AG08396 (cell line): ENCODE data around the gene GNB3.
A peak's percentile ranks its signal among the peaks of the same experiment; 100 is the strongest.
"Not testable (repeated sequence)": the region's sequence is repeated elsewhere in the genome, so short reads cannot be mapped to it uniquely, and the experiment has no call there.

Source experiments
- DNase-seq: peaks from one replicate; pipeline ENCODE4 v3.0.0; 2012; ENCODE audit warnings: low spot score, mixed read lengths

The GNB3 gene

GRCh38 chr12:6883683-6884082, 43.0 kb downstream of the GNB3 start:
- no peak for DNase-seq

- no peak for DNase-seq
Observed at GRCh38 chr12:6884539-6884938, 43.8 kb downstream of the GNB3 start.

- not testable (repeated sequence) for DNase-seq
Observed at GRCh38 chr12:6886206-6886999, 45.7 kb downstream of the GNB3 start.

- no peak for DNase-seq
Observed at GRCh38 chr12:6887460-6887859, 46.7 kb downstream of the GNB3 start.

GRCh38 chr12:6888360-6888759, 47.6 kb downstream of the GNB3 start:
- no peak for DNase-seq

GRCh38 chr12:6888794-6889193, 48.1 kb downstream of the GNB3 start:
- not testable (repeated sequence) for DNase-seq

- not testable (repeated sequence) for DNase-seq
Observed at GRCh38 chr12:6889775-6890573, 49.2 kb downstream of the GNB3 start.

GRCh38 chr12:6890789-6891645, 50.3 kb downstream of the GNB3 start:
- peak; percentile 98 for DNase-seq

- DNase-seq: no peak
Observed at GRCh38 chr12:6891646-6892001, 50.9 kb downstream of the GNB3 start.

GRCh38 chr12:6892683-6893082, 52.0 kb downstream of the GNB3 start:
- not testable (repeated sequence) for DNase-seq

- DNase-seq: no peak
Observed at GRCh38 chr12:6894321-6894720, 53.6 kb downstream of the GNB3 start.
